Superior temporal gyrus (tissue), 1 donor: ENCODE data around the gene RIMKLA.
A peak's percentile ranks its signal among the peaks of the same experiment; 100 is the strongest.

Experiments
- DNase-seq: peaks from one replicate; pipeline ENCODE4 v3.0.0-alpha.2; 2016; ENCODE audit errors: extremely low spot score

RIMKLA gene

GRCh38 chr1:42372796-42373195 lies 7.8 kb upstream of the RIMKLA start:
- DNase-seq, result no peak

- no peak for DNase-seq
Observed at GRCh38 chr1:42379794-42380585, 602 bp upstream of the RIMKLA start.

GRCh38 chr1:42381280-42381673 lies 685 bp downstream of the RIMKLA start:
- DNase-seq, result no peak

GRCh38 chr1:42385283-42385682 lies 4.7 kb downstream of the RIMKLA start:
- no peak for DNase-seq

DNA sequence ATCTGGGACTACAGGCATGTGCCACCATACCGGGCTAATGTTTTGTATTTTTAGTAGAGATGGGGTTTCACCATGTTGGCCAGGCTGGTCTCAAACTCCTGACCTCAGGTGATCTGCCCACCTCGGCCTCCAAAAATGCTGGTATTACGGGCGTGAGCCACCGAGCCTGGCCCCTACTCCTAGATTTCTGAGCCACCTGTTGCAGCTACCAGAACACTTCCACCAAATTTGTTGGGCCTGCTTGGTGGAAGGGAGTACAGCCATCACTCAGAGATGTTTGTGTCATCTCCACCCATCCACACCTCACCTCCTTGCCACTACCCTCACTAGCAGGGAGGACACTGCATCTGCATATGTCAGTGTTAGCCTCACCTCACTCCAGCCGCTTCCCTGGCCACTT lies 5.5 kb downstream of the RIMKLA start:
- DNase-seq, result no peak

GRCh38 chr1:42392255-42392654 lies 11.7 kb downstream of the RIMKLA start:
- DNase-seq, result no peak

GRCh38 chr1:42392967-42393848 lies 12.6 kb downstream of the RIMKLA start:
- DNase-seq, result no peak

- DNase-seq, result no peak
Observed at GRCh38 chr1:42399315-42400100, 18.9 kb downstream of the RIMKLA start.

DNA sequence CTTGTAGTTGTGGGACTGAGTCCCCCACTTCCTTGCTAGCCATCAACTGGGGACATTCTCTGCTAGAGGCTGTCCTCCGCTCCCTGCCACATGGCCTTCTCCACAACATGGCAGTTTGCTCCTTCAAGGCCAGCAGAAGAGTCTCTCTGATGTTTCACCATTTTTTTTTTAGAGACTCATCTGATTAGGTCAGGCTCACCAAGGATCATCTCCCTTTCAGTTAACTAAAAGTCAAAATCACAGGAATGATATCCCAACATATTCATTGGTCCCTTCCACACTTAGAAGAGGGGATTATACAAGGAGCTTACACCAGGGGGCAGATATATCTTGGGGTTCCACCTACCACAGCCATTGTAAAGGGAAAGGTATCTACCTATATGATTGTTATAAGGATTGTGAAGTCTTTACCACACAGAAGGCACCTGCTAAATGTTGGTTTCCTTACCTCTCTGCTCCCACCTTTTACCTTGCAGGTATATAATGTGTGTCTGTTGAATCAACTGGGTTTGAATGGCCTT lies 23.3 kb downstream of the RIMKLA start:
- DNase-seq, result no peak

GRCh38 chr1:42414551-42415496 lies 34.2 kb downstream of the RIMKLA start:
- no peak for DNase-seq

- no peak for DNase-seq
Observed at GRCh38 chr1:42417166-42417565, 36.6 kb downstream of the RIMKLA start.

GRCh38 chr1:42418516-42418915 lies 37.9 kb downstream of the RIMKLA start:
- DNase-seq, result no peak

DNA sequence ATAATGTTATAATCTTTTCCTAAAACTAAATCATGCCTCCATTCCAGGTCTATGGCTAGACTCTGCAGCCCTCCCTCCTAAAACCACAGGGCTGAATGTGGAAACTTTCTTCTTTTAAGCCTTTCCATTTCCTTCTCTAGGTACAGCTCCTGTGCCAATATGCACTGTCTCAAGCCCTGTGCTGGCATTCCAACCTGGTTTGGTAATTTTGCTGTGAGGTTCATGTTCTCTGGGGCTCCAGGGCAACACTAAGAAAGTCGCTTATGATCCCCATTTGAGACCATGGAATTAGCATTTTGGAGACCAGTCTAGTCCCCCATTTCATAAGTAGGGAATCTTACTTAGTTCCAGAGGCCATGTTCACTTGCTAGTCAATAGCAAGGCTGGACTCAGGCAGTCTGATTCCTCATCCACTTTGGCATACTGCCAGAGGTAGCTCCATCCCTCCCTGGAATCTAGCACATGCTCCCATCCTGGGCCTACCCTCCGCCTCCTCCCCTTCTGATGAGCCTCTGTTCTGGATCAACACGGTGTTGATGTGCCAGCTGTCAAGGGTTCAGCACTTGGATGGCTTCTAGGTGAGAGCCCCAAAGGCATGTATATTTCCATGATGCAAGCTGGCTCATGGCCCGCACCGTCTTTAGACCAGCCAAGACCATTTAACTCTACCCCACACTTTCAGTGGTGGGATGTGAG lies 38.7 kb downstream of the RIMKLA start:
- DNase-seq, result no peak

DNA sequence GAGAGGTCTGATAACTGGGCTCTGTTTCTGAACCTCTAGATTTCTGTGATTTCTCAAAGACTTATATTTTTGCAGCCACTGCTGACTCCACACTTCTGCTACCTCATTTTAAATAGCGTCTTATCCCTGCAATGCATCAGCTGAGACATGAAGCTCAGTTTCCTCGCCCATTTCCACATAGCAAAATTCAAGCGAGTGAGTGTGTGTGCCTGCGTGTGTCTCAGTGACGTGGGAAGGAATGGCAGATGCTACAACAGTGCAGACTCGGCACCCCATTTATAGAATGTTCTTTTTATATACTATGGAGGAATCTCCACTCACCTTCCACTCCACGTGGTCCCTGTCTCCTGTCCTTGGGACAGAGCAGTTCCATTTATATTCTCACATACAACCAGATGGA lies 39.5 kb downstream of the RIMKLA start:
- DNase-seq, result peak; percentile 61

GRCh38 chr1:42420911-42421585 lies 40.5 kb downstream of the RIMKLA start:
- DNase-seq, result peak; percentile 75

GRCh38 chr1:42422737-42423136 lies 42.1 kb downstream of the RIMKLA start:
- no peak for DNase-seq

DNA sequence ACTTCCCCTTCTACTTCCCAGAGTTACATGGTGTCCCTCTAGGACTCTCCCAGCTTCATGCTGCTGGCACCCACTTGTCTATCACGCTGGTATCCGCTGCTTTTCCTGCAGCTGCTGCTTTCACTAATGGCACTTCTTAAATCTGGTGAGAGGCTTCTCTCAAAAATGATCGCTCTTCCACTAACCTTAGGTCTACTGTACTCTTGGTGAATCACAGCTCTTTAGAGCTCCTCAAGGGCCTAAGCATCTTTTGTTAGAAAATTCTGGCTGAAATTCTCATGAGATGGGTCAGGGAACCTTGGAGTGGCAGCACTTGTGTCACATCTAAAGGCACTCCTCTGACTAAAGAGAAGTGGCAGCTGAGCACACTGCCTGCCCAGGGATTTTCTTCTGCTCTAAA lies 43.1 kb downstream of the RIMKLA start:
- DNase-seq, result no peak

DNA sequence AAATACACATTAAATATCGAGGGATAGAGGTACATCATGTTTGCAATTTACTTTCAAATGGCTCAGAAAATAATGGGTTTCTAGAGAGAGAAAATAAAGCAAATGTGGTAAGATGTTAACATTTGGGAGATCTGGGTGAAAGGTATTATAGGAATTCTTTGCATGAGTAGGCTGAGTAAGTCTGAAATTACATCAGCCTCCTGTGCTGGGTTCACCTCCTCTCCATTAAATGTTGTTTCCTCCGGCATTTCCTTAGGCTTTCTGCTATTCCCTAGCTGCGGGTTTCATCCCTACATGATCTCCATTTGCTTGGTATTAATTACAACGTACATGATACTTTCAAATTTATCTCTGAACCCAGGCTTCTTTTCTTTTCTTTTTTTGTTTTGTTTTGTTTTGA lies 43.6 kb downstream of the RIMKLA start:
- DNase-seq, result no peak

DNA sequence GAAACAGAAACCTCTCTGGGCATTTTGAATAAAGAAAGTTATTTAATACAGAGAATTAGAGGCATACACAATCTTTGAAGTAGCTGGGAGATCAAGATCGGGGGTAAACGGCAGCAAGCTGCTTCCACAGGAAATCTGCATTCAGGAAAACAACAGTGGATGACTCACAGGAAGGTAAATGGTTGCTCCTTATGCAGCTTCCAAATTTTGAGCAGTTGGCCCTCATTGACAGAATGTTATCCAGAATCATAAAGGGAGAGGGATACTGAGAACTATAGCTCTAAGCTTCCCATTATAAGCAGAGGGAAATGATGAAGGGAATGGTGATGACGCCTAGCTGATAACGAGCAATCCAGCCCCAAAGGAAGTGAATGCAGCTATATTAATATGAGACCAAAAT lies 46.6 kb downstream of the RIMKLA start:
- no peak for DNase-seq

- no peak for DNase-seq
Observed at GRCh38 chr1:42429603-42430002, 49.0 kb downstream of the RIMKLA start.
